Loucy (cell line): ENCODE measurements around the gene MCTP2.

ENCODE experiments used
- H2AFZ ChIP-seq: fragments of 200-600 bp; sonication (generic); 2 replicates; pipeline ENCODE4 v1.6.0; 2016; ENCODE audit warnings: antibody characterized with exemption, mild to moderate bottlenecking, low read length, moderate library complexity
- H3F3A ChIP-seq: fragments of 200-600 bp; 2 replicates; pipeline ENCODE4 v1.6.0; 2016; ENCODE audit warnings: antibody characterized with exemption, low read depth, mild to moderate bottlenecking
- H3K27me3 ChIP-seq: fragments of 200-600 bp; sonication (generic); 2 replicates; pipeline ENCODE4 v1.6.1; 2014; ENCODE audit warnings: low read length, mild to moderate bottlenecking; ENCODE audit not compliant: insufficient read depth, poor library complexity, severe bottlenecking
- H3K36me3 ChIP-seq: fragments of 200-600 bp; sonication (generic); 2 replicates; pipeline ENCODE4 v1.6.1; 2016; ENCODE audit warnings: low read length; ENCODE audit not compliant: insufficient read depth
- H3K4me1 ChIP-seq: fragments of 200-600 bp; sonication (generic); 2 replicates; pipeline ENCODE4 v1.5.1; 2014; ENCODE audit warnings: low read length, mild to moderate bottlenecking; ENCODE audit not compliant: insufficient read depth, poor library complexity, severe bottlenecking
- H3K4me2 ChIP-seq: fragments of 200-600 bp; sonication (generic); 2 replicates; pipeline ENCODE4 v1.6.0; 2014; ENCODE audit warnings: antibody characterized with exemption, low read length, low read depth, mild to moderate bottlenecking; ENCODE audit not compliant: poor library complexity, severe bottlenecking
- H3K4me3 ChIP-seq: fragments of 200-600 bp; sonication (generic); 2 replicates; pipeline ENCODE4 v1.5.1; 2014; ENCODE audit warnings: low read length, mild to moderate bottlenecking, mixed read lengths; ENCODE audit not compliant: poor library complexity, severe bottlenecking
- H3K79me2 ChIP-seq: fragments of 200-600 bp; sonication (generic); 2 replicates; pipeline ENCODE4 v1.6.1; 2014; ENCODE audit warnings: low read length; ENCODE audit not compliant: insufficient read depth
- H3K9ac ChIP-seq: fragments of 200-600 bp; sonication (generic); 2 replicates; pipeline ENCODE4 v1.6.0; 2014; ENCODE audit warnings: mild to moderate bottlenecking, low read depth, low read length, moderate library complexity; ENCODE audit not compliant: poor library complexity, severe bottlenecking
- H3K9me2 ChIP-seq: fragments of 200-600 bp; sonication (generic); replicated peaks from 2 replicates; pipeline ENCODE4 v1.6.1; 2016; ENCODE audit warnings: low read depth, low read length, mixed read lengths
- H3K9me3 ChIP-seq: fragments of 200-600 bp; sonication (generic); 2 replicates; pipeline ENCODE4 v1.6.1; 2014; ENCODE audit warnings: mild to moderate bottlenecking, antibody characterized with exemption, low read length, low read depth; ENCODE audit not compliant: insufficient read depth
- H4K20me1 ChIP-seq: fragments of 200-600 bp; sonication (generic); 2 replicates; pipeline ENCODE4 v1.6.0; 2014; ENCODE audit warnings: antibody characterized with exemption, low read length, mild to moderate bottlenecking; ENCODE audit not compliant: insufficient read depth, poor library complexity, severe bottlenecking
- EZH2phosphoT487 ChIP-seq: fragments of 200-600 bp; IDR thresholded peaks from 2 replicates; pipeline ENCODE4 v1.6.1; 2018; ENCODE audit warnings: antibody characterized with exemption, mild to moderate bottlenecking, moderate library complexity, borderline replicate concordance
- TF ChIP-seq, protein P1 (sequence below): fragments of 200-600 bp; sonication (generic); conservative IDR thresholded peaks from 2 replicates; pipeline ENCODE4 v1.5.1; 2014; ENCODE audit warnings: mild to moderate bottlenecking, antibody characterized with exemption, low read length

MCTP2 gene

DNA sequence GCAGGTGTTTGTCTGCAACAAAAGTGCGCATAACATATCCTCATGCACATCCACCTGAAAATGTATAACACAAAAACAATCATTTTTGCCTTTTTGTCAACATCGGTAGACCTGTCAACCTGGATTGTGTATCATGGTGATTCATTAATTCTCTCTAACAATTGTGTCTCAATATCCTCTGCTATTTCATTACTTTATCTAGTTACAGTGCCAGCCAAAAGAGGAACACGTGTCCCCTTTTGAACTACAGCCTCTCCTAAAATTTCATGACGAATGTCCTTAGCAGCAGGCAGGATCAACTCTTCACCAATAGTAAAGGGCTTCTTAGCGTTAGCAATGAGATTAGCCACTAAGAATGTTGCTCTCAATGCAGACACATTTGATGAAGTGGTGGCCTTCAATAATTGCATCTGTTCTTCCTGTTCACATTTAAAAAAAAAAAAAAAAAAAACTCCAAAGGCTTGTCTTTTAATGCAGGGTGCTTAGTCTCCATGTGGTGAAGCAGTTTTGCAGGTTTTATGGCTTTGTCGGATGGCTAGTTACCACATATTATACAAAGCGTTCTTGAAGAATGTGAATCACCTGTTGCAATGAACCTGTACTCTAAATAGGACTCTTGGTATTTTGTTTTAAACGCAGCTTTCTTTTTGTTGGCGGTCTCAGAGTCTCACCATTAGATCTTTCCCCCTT is 45.7 kb upstream of the MCTP2 start:
- H3K27me3 ChIP-seq = no peaks in the 10 kb centered on the region
- no peaks in the 10 kb centered on the region for H4K20me1 ChIP-seq
- peak overlapping the region; percentile 58 for H3K9ac ChIP-seq
- H3F3A ChIP-seq = peaks cover 11% of the 10 kb centered on the region
- H3K4me1 ChIP-seq = peaks cover 37% of the 10 kb centered on the region
- no peak for TF ChIP-seq EZH2phosphoT487
- TF ChIP-seq, protein P1, sequence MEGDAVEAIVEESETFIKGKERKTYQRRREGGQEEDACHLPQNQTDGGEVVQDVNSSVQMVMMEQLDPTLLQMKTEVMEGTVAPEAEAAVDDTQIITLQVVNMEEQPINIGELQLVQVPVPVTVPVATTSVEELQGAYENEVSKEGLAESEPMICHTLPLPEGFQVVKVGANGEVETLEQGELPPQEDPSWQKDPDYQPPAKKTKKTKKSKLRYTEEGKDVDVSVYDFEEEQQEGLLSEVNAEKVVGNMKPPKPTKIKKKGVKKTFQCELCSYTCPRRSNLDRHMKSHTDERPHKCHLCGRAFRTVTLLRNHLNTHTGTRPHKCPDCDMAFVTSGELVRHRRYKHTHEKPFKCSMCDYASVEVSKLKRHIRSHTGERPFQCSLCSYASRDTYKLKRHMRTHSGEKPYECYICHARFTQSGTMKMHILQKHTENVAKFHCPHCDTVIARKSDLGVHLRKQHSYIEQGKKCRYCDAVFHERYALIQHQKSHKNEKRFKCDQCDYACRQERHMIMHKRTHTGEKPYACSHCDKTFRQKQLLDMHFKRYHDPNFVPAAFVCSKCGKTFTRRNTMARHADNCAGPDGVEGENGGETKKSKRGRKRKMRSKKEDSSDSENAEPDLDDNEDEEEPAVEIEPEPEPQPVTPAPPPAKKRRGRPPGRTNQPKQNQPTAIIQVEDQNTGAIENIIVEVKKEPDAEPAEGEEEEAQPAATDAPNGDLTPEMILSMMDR = no peak
- H3K79me2 ChIP-seq = no peaks in the 10 kb centered on the region
- peak overlapping the region; percentile 75 for H3K4me2 ChIP-seq
- no peaks in the 10 kb centered on the region for H3K9me2 ChIP-seq
- H3K36me3 ChIP-seq = no peaks in the 10 kb centered on the region
- H3K4me3 ChIP-seq = peak overlapping the region; percentile 59
- peak overlapping the region; percentile 20; the same call in 1 of the 2 replicates for H2AFZ ChIP-seq
- H3K9me3 ChIP-seq = no peaks in the 10 kb centered on the region

DNA sequence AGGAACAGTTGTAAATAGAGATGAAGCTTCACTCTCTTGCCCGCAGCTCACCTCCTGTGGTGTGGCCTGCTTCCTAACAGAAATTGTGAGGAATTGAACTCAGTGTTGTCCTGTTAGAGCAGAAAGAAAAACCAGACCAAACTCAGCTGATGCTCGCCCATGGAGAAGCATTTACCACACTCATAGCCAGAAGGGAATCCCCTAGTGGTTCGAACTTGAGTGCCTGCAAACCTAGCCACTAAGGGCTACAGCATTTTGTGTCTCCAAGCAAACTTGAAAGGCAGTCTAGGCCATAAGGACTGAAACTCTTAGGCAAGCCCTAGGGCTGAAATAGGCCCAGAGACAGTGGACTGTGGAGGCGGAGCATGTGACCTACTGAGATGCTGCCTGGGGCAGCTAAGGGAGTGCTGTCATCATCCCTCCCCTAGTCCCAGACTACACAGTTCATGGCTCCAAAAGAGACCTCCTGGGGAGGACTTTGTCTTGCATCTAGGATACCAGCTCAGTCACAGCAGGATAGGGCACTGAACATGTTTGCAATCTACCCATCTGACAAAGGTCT is 44.5 kb upstream of the MCTP2 start:
- Histone ChIP-seq H3K4me1 (peaks cover 42% of the 10 kb centered on the region), H2AFZ (no peak overlapping the region), H3K36me3 (no peaks in the 10 kb centered on the region), H3F3A (peaks cover 11% of the 10 kb centered on the region), H3K4me2 (peak overlapping the region; percentile 75), H3K27me3 (no peaks in the 10 kb centered on the region), H3K79me2 (no peaks in the 10 kb centered on the region), H4K20me1 (no peaks in the 10 kb centered on the region), H3K9ac (peak overlapping the region; percentile 58), H3K4me3 (peak overlapping the region; percentile 59), H3K9me2 (no peaks in the 10 kb centered on the region), H3K9me3 (no peaks in the 10 kb centered on the region)
- no peak for TF ChIP-seq EZH2phosphoT487
- TF ChIP-seq, protein P1 = 0 out of 2 replicates have a peak, but pooled peaks have one; percentile 17

DNA sequence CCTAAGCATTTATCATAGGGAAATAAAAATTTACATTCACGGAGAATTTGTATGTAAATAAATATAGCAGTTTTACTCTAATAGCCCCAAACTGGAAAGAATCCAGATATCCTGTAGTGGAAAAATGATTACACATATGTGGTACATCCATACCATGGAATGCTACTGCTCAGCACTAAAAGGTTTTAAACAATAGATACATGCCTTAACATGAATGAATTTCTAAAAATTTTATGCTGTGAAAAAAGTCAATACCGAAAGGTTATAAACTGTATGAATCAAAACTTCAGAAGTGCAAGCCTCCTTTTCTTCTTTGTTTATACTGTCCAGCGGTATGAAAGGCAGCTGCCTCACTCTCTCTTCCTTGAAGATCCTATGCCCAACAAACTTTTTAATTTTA is 37.5 kb upstream of the MCTP2 start:
- TF ChIP-seq EZH2phosphoT487 = no peak
- TF ChIP-seq, protein P1 = no peak
- Histone ChIP-seq H3F3A (no peaks in the 10 kb centered on the region; the same call in 1 of the 2 replicates), H3K4me2 (no peak overlapping the region), H3K36me3 (no peaks in the 10 kb centered on the region), H3K79me2 (no peaks in the 10 kb centered on the region), H3K9me2 (no peaks in the 10 kb centered on the region), H3K4me1 (peaks cover 24% of the 10 kb centered on the region), H2AFZ (no peak overlapping the region), H3K27me3 (no peaks in the 10 kb centered on the region), H3K9me3 (no peaks in the 10 kb centered on the region), H3K9ac (no peak overlapping the region), H4K20me1 (no peaks in the 10 kb centered on the region), H3K4me3 (no peak overlapping the region)
